ENCODE results near the gene S1PR1.
A peak's percentile ranks its signal among the peaks of the same experiment; 100 is the strongest.
"Not testable (repeated sequence)": the region's sequence is repeated elsewhere in the genome, so short reads cannot be mapped to it uniquely, and the experiment has no call there.

S1PR1 gene

DNA sequence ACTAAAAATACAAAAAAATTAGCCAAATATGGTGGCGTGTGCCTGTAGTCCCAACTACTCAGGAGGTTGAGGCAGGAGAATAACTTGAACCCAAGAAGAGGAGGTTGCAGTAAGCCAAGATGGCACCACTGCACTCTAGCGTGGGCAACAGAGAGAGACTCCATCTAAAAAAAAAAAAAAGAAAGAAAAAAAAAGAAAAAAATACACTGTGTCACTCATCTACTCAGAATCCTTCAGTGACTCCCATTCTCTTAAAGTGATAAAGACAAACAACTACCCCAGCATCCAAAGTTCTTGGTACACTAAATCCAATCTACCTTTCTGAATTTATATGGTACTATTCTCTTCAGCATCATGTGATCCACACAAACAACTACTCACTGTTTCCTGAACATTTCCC, 40.2 kb upstream of the S1PR1 start:
- TF ChIP-seq, protein P1, sequence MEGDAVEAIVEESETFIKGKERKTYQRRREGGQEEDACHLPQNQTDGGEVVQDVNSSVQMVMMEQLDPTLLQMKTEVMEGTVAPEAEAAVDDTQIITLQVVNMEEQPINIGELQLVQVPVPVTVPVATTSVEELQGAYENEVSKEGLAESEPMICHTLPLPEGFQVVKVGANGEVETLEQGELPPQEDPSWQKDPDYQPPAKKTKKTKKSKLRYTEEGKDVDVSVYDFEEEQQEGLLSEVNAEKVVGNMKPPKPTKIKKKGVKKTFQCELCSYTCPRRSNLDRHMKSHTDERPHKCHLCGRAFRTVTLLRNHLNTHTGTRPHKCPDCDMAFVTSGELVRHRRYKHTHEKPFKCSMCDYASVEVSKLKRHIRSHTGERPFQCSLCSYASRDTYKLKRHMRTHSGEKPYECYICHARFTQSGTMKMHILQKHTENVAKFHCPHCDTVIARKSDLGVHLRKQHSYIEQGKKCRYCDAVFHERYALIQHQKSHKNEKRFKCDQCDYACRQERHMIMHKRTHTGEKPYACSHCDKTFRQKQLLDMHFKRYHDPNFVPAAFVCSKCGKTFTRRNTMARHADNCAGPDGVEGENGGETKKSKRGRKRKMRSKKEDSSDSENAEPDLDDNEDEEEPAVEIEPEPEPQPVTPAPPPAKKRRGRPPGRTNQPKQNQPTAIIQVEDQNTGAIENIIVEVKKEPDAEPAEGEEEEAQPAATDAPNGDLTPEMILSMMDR (IDR thresholded peaks at IDR 0.05; ENCODE audit: extremely low read depth, missing control alignments): no peak
- no peak for DNase-seq (ENCODE audit: low spot score)

DNA sequence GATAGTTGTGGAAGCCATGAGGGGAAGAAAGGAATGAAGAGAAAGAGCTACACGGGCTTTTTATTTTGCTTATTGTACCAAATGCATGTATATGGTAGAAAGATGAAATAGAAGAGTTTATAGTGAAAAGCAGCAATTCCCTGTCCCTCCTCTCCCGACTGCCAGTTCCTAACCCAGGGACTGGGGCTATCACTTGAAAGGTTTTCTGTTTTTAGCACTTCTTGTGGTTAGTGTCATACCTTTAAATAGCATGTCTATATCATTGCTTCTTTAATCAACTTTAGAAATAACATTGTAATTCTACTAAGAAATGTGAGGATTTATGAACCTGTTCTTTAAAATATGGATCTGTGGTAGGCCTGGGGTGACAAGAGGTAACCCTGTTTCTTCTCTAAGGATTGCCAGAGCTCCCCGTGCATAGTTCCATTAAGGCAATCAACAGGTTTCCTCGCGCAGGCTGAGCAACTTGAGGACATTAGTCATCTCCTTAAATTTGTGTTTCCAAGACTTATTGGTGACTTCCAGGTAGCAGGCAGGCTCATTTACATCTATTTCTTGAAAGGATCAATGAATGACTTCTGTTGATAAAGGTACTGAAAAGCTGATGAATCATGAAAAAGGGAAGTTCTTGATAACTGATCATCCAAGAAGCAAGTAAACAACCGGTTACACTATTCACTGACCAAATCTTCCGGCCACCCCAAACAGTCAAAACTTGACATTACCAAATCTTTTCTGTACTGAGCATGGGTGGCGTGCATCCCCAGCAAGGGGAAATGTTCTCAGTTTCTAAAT, 37.8 kb upstream of the S1PR1 start:
- peak; percentile 74 for DNase-seq (ENCODE audit: low spot score)
- TF ChIP-seq, protein P1 (IDR thresholded peaks at IDR 0.05; ENCODE audit: extremely low read depth, missing control alignments): no peak

DNA sequence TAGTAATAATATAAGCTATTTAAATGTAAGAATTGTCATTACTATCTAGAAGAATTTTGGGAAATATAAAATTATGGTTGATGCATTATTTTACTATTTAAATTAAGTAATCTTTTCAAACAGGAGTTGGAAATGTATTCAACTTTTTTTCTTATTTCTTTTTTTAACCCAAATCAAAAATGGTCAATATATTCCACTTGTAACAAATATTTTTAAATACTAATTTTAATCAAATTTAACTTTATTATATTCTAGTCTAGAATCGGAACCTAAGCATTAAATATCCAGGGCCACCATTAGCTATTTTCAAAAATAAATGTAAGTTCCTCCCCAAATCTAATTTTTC, 37.2 kb upstream of the S1PR1 start:
- DNase-seq (ENCODE audit: low spot score): no peak
- TF ChIP-seq, protein P1 (IDR thresholded peaks at IDR 0.05; ENCODE audit: extremely low read depth, missing control alignments): no peak

DNA sequence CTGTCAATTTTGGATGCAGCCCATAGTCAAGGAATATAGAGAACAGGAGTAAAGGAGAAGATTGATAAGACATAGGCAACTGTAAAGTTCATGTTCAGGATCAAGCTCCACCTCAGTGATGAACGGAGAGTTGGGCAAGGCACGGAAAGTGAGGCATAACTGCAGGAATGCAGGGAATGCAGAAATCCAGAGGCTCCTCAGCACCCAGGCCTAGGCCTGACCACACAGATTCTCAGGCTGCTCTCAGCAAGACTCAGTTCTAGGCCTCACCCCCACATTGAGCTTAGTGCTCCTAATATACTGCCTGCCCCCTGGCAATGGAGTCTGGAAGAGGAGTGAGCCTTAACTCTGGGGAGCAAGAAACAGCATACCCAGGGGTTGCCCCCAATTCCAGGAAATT, 36.3 kb upstream of the S1PR1 start:
- TF ChIP-seq, protein P1 (IDR thresholded peaks at IDR 0.05; ENCODE audit: extremely low read depth, missing control alignments): no peak
- DNase-seq (ENCODE audit: low spot score): no peak

DNA sequence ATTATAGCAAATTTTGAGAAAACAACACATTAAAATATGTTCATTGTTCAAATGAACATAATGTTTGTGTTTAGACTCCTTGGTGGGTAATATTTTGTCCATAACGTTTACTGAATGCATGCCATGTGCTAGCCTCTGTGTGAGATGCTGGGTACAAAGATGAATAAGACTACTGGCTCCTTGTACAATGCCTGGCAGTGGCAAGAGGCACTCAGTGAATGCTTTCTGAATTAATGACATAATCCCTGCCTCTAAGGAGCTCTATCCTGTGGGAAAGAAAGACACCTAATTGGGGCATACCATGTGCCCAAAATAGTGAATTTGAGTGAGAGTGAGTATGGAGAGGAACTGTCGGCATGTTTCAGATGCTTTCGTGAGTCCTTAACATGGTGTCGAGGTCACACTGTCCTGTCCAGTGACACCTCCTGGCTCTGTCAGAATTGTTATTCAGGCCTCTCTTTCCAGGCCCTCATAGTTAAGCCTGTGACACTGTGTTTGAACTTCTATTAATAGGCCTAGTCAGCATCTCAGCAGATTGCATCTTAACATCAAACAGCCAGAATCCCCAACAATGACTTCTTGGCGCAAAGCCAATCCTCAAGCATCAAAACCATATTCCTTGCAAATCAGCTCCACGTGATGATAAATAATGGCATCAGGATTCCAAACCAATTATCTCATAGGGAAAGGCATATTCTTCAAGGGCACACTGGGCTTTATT, 32.8 kb upstream of the S1PR1 start:
- no peak for DNase-seq (ENCODE audit: low spot score)
- TF ChIP-seq, protein P1 (IDR thresholded peaks at IDR 0.05; ENCODE audit: extremely low read depth, missing control alignments): no peak

DNA sequence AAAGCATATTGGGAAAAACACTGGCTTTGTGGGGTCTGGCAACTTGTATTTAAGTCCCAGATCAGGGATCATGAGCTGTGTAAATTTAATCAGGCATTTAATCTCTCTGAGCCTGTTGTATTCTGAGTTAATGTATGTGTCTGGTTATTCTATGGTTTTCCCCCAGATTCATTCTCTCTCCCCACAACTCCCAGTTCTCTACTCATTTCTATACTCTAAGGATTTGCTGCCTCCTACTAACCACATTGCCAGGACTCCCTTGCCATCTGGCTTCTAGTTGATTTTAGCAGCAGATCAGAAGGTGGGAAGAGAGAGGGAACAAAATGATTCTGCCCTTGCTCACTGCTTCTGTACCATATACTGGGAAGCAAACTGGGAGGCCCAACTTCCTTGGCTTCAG, 31.4 kb upstream of the S1PR1 start:
- TF ChIP-seq, protein P1 (IDR thresholded peaks at IDR 0.05; ENCODE audit: extremely low read depth, missing control alignments): no peak
- DNase-seq (ENCODE audit: low spot score): no peak

DNA sequence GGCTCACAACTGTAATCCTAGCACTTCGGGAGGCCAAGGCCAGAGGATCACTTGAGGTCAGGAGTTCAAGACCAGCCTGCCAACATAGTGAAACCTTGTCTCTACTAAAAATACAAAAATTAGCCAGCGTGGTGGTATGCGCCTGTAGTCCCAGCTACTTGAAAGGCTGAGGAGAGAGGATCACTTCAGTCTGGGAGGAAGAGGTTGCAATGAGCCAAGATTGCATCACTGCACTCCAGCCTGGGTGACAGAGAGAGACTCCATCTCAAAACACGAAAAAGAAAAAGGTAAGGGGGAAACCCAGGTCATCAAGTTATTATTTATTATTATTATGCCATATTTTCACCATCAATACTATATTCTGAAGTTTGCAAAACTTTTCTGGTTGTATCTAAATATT, 30.7 kb upstream of the S1PR1 start:
- not testable (repeated sequence) for DNase-seq (ENCODE audit: low spot score)

DNA sequence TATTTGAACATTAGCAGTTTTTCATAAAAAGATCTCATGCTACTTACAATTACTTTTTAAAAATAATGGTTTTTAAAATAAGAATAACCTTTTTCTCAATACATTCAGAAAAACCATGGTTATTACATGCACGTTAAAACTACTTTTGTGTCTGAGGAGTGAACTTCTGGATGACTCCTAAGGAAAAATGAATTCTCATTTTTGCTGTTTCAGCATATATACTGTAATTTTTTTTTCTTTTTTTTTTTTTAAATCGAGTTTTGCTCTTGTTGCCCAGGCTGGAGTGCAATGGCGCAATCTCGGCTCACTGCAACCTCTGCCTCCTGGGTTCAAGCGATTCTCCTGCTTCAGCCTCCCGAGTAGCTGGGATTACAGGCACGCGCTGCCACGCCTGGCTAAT, 29.5 kb upstream of the S1PR1 start:
- not testable (repeated sequence) for DNase-seq (ENCODE audit: low spot score)

Data from GM20000 (cell line).